NCI-H1417 treated with DMSO at 0.1 percent for 48 hours (cell line): Measurements from ENCODE around the gene LARP1.
"Not testable (repeated sequence)": the region's sequence is repeated elsewhere in the genome, so short reads cannot be mapped to it uniquely, and the experiment has no call there.

Experiments
- DNase-seq: peaks from one replicate; lab custom pipeline; 2025; lab: John Stamatoyannopoulos, UW

LARP1 gene

GRCh38 chr5:154755361-154756008 is at the start of gene LARP1:
Gene LARP1, plus strand, starts transcription at chr5:154755377. Its CDS starts 381 bp downstream, at chr5:154755758.
- no peak for DNase-seq

- DNase-seq, result no peak
These were observed 48.8 kb upstream of the LARP1 start for GRCh38 chr5:154706416-154706815.

- no peak for DNase-seq
These were observed 47.5 kb upstream of the LARP1 start for GRCh38 chr5:154707641-154708040.

- no peak for DNase-seq
These were observed 47.0 kb upstream of the LARP1 start for GRCh38 chr5:154708207-154708606.

GRCh38 chr5:154708846-154709245 is 46.3 kb upstream of the LARP1 start:
- DNase-seq, result no peak

GRCh38 chr5:154709368-154710305 is 45.5 kb upstream of the LARP1 start:
- no peak for DNase-seq

GRCh38 chr5:154712518-154713437 is 42.4 kb upstream of the LARP1 start:
- DNase-seq, result peak; percentile 44

- DNase-seq, result no peak
These were observed 41.5 kb upstream of the LARP1 start for GRCh38 chr5:154713615-154714125.

- no peak for DNase-seq
These were observed 40.8 kb upstream of the LARP1 start for GRCh38 chr5:154714266-154714986.

- DNase-seq, result no peak
These were observed 33.6 kb upstream of the LARP1 start for GRCh38 chr5:154721481-154722058.

GRCh38 chr5:154722097-154722496 is 33.1 kb upstream of the LARP1 start:
- no peak for DNase-seq

GRCh38 chr5:154722936-154723335 is 32.2 kb upstream of the LARP1 start:
- no peak for DNase-seq

- no peak for DNase-seq
These were observed 31.3 kb upstream of the LARP1 start for GRCh38 chr5:154723740-154724505.

GRCh38 chr5:154727361-154727760 is 27.8 kb upstream of the LARP1 start:
- no peak for DNase-seq

- DNase-seq, result no peak
These were observed 26.1 kb upstream of the LARP1 start for GRCh38 chr5:154728939-154729588.

GRCh38 chr5:154729613-154730012 is 25.6 kb upstream of the LARP1 start:
- no peak for DNase-seq

GRCh38 chr5:154730761-154731160 is 24.4 kb upstream of the LARP1 start:
- not testable (repeated sequence) for DNase-seq

- no peak for DNase-seq
These were observed 23.0 kb upstream of the LARP1 start for GRCh38 chr5:154732212-154732611.
